ENCODE data around the gene MVP. TPM values are rescaled to one million over a fixed set of nuclear protein-coding genes. Genes with fewer than 3 reads are reported as not detected.

Gene MVP
- total RNA-seq, 1 donor, result 273 TPM

DNA sequence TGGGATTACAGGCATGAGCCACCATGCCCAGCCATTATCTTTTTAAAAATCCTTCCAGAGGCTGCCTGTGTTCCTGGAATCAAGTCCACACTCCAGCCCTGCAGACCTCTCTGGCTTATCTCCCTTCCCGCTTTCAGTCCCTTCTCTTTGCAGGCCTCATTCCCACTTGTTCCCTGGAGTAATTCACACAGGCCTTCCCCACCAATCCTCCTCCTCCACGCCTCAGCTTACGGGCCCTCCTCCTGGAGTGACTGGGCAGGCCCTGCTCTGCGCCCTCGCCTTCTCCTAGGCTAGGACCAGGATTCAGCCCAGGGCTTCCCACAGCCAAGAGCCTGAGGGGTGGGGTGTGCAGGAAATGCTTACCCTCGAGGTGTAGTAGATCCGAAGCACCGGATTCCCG lies 40.0 kb downstream of the MVP start:
- peaks cover 21% of the 10 kb centered on the region for H3K79me2 ChIP-seq (ENCODE audit: insufficient read depth, low read length)
- TF ChIP-seq, protein P1, sequence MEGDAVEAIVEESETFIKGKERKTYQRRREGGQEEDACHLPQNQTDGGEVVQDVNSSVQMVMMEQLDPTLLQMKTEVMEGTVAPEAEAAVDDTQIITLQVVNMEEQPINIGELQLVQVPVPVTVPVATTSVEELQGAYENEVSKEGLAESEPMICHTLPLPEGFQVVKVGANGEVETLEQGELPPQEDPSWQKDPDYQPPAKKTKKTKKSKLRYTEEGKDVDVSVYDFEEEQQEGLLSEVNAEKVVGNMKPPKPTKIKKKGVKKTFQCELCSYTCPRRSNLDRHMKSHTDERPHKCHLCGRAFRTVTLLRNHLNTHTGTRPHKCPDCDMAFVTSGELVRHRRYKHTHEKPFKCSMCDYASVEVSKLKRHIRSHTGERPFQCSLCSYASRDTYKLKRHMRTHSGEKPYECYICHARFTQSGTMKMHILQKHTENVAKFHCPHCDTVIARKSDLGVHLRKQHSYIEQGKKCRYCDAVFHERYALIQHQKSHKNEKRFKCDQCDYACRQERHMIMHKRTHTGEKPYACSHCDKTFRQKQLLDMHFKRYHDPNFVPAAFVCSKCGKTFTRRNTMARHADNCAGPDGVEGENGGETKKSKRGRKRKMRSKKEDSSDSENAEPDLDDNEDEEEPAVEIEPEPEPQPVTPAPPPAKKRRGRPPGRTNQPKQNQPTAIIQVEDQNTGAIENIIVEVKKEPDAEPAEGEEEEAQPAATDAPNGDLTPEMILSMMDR (IDR thresholded peaks at IDR 0.05; ENCODE audit: extremely low read depth, low read depth, low read length), result no peak
- peaks cover 31% of the 10 kb centered on the region for H3K4me1 ChIP-seq (ENCODE audit: insufficient read depth, low read length)
- H3K27me3 ChIP-seq (ENCODE audit: insufficient read depth, low read length), result no peaks in the 10 kb centered on the region
- no peak overlapping the region for H3K27ac ChIP-seq (ENCODE audit: low read depth, low read length)
- H3K36me3 ChIP-seq (ENCODE audit: insufficient read depth, low read length), result peaks cover 18% of the 10 kb centered on the region
- no peaks in the 10 kb centered on the region for H3K9me3 ChIP-seq (ENCODE audit: low read depth, low read length)
- H3K4me3 ChIP-seq (ENCODE audit: insufficient read depth, low read length), result no peak overlapping the region
- H2AFZ ChIP-seq (ENCODE audit: low read length), result no peak overlapping the region
- H4K20me1 ChIP-seq (ENCODE audit: insufficient read depth, low read length), result peaks cover 6% of the 10 kb centered on the region
- H3K4me2 ChIP-seq (ENCODE audit: insufficient read depth, low read length), result no peak overlapping the region
- peak; percentile 62 for DNase-seq (ENCODE audit: insufficient read length, low spot score, missing footprints)

DNA sequence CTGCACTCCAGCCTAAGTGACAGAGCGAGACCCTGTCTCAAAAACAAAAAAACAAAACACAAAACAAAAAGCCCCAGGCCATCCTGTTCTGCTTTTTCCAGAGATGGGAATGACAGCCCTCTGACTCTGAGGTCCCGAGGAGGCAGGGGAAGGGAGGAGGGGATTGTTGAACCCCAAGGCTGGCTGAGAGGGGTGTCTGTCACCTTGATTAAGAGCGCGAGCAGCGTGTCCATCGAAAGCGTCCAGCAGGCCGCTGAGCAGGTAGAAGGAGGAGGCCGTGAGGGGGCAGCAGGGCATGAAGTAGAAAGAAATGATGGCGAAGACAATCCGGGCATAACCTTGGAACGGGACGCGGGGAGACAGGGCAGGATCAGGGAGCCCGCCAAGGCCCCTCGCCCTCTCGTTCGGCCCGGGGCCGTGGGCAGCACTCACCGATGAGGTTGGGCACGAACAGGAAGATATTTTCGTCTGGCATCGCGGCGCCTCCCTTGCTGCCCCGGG lies 42.2 kb downstream of the MVP start:
- Histone ChIP-seq H3K79me2 (ENCODE audit: insufficient read depth, low read length) (peaks cover 21% of the 10 kb centered on the region), H3K9me3 (ENCODE audit: low read depth, low read length) (no peaks in the 10 kb centered on the region), H2AFZ (ENCODE audit: low read length) (peak overlapping the region; percentile 97), H3K27ac (ENCODE audit: low read depth, low read length) (peak overlapping the region; percentile 96), H3K4me1 (ENCODE audit: insufficient read depth, low read length) (peaks cover 21% of the 10 kb centered on the region), H4K20me1 (ENCODE audit: insufficient read depth, low read length) (peaks cover 6% of the 10 kb centered on the region), H3K4me2 (ENCODE audit: insufficient read depth, low read length) (peak overlapping the region; percentile 83), H3K27me3 (ENCODE audit: insufficient read depth, low read length) (no peaks in the 10 kb centered on the region), H3K4me3 (ENCODE audit: insufficient read depth, low read length) (peak overlapping the region; percentile 93), H3K36me3 (ENCODE audit: insufficient read depth, low read length) (peaks cover 18% of the 10 kb centered on the region)
- peak; percentile 42 for DNase-seq (ENCODE audit: insufficient read length, low spot score, missing footprints)
- TF ChIP-seq, protein P1 (IDR thresholded peaks at IDR 0.05; ENCODE audit: extremely low read depth, low read depth, low read length), result no peak

DNA sequence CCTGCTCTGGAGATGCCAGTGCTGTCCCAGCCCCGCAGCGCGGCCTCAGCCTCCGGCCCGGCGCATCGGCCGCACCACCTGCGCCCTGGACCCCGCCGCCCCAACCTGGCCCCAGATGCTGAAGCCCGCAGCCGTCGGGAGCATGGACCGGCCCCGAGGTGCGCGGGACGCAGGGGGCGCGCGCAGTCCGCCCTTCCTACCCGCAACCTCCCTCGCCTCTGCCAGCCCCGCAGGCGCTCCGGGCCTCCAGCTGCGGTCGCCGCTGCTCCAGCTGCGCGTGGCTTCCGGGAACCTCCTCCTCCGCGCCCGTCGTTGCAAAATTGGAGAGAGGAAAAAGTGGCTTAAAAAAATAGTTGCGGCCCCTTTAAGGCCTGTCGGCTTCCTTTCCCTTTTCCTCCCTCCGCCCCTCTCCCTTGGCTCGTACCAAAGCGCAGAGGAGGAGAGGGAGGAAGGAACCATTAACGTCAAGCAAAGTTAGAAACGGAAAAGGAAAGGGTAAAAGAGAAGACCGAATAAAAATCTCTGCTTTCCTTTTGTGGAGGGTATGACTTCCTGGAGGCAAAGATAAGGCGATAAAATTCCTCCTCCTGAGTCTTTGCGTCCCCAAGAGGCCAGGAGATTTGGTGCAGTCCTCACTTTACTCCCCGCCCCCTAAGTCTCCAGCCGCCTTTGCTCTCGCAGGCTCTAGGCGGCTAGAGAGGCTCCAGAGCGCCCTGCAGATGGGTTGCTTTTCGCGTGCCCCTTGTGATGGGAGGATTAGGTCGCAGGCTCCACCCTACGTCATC lies 42.8 kb downstream of the MVP start, which contains the start of gene CDIPT:
Gene CDIPT (minus strand): TSS at position 343 of the 785 bp plus-strand sequence. CDS start 369 bp downstream, outside the sequence.
- H3K27me3 ChIP-seq (ENCODE audit: insufficient read depth, low read length), result no peaks in the 10 kb centered on the region
- peak within 1 kb of the TSS; percentile 93 for H3K4me3 ChIP-seq (ENCODE audit: insufficient read depth, low read length)
- H3K9me3 ChIP-seq (ENCODE audit: low read depth, low read length), result no peaks in the 10 kb centered on the region
- H3K79me2 ChIP-seq (ENCODE audit: insufficient read depth, low read length), result peaks cover 21% of the 10 kb centered on the region
- TF ChIP-seq, protein P1 (IDR thresholded peaks at IDR 0.05; ENCODE audit: extremely low read depth, low read depth, low read length), result peak; percentile 68
- peak; percentile 97 for DNase-seq (ENCODE audit: insufficient read length, low spot score, missing footprints)
- H3K4me2 ChIP-seq (ENCODE audit: insufficient read depth, low read length), result peak within 1 kb of the TSS; percentile 83
- H2AFZ ChIP-seq (ENCODE audit: low read length), result peak within 1 kb of the TSS; percentile 97
- peaks cover 18% of the 10 kb centered on the region for H3K36me3 ChIP-seq (ENCODE audit: insufficient read depth, low read length)
- peaks cover 6% of the 10 kb centered on the region for H4K20me1 ChIP-seq (ENCODE audit: insufficient read depth, low read length)
- H3K27ac ChIP-seq (ENCODE audit: low read depth, low read length), result peak within 1 kb of the TSS; percentile 96
- peaks cover 16% of the 10 kb centered on the region for H3K4me1 ChIP-seq (ENCODE audit: insufficient read depth, low read length)

DNA sequence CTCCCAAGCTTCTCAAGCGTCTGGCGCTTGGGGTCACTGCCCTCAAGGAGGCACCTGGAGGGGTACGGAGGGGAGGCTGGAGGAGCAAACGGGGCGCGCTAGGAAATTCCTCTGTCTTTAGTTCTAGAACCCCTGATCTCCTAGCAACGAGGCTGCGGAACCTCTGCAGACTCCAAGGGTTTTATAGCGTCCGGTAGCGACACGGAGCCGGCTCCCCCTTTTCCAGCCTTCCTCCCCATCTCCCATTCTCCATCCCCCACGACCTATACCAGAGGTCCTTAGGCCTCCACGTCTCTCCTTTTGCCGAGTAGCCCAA lies 43.4 kb downstream of the MVP start:
- Histone ChIP-seq H3K27me3 (ENCODE audit: insufficient read depth, low read length) (no peaks in the 10 kb centered on the region), H4K20me1 (ENCODE audit: insufficient read depth, low read length) (peaks cover 6% of the 10 kb centered on the region), H3K79me2 (ENCODE audit: insufficient read depth, low read length) (peaks cover 21% of the 10 kb centered on the region), H3K4me3 (ENCODE audit: insufficient read depth, low read length) (peak overlapping the region; percentile 93), H3K9me3 (ENCODE audit: low read depth, low read length) (no peaks in the 10 kb centered on the region), H3K4me1 (ENCODE audit: insufficient read depth, low read length) (peaks cover 11% of the 10 kb centered on the region), H3K36me3 (ENCODE audit: insufficient read depth, low read length) (peaks cover 14% of the 10 kb centered on the region), H3K27ac (ENCODE audit: low read depth, low read length) (peak overlapping the region; percentile 96), H3K4me2 (ENCODE audit: insufficient read depth, low read length) (peak overlapping the region; percentile 83), H2AFZ (ENCODE audit: low read length) (peak overlapping the region; percentile 97)
- TF ChIP-seq, protein P1 (IDR thresholded peaks at IDR 0.05; ENCODE audit: extremely low read depth, low read depth, low read length), result no peak
- DNase-seq (ENCODE audit: insufficient read length, low spot score, missing footprints), result no peak
